ENCODE data around the gene RPP21.

The RPP21 gene

GRCh38 chr6:30391240-30391639 is 46.3 kb downstream of the RPP21 start:
- no peak for DNase-seq

DNA sequence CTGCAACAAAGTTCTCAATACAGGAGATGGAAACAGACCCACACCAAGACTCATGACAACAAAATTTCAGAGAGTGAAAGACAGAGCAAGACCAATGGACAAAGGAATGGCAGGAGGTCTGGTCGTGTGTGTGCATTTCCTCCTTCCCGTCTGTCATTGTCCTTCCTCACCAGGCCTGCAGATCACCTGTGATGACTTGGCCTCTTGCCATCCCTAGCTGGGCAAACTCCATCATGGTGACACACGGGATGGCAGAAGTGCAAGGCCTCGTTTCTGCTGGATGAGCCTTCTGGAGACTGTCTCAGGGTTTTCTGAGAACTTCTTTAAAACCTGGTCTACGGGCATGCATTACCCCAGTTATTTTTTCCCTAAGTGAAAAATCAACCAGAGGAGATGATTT is 49.2 kb downstream of the RPP21 start:
- DNase-seq = no peak
